Tibial artery (tissue), 4 donors: Measurements from ENCODE around the gene HSPA12B.

ENCODE experiments used
- DNase-seq, 2 donors: peaks; one replicate each; pipeline ENCODE4 v3.0.0-alpha.2; 2019
- H3K27ac ChIP-seq, 2 donors: fragments of 200-600 bp; sonication (generic) in 1 of 2; 1 replicate in 1 of 2; 2 replicates in 1 of 2; pipeline ENCODE4 v1.5.1; 2018 to 2019; ENCODE audit warnings: mild to moderate bottlenecking in 1 of 2
- H3K27me3 ChIP-seq, 2 donors: fragments of 200-600 bp; sonication (generic) in 1 of 2; one replicate each; pipeline versions ENCODE4 v1.5.1 to v1.6.0; 2016 to 2019
- H3K36me3 ChIP-seq, 3 donors: fragments of 200-600 bp; sonication (generic) in 2 of 3; one replicate each; pipeline ENCODE4 v1.5.1; 2016 to 2019; ENCODE audit warnings: mild to moderate bottlenecking in 2 of 3
- H3K4me1 ChIP-seq, 4 donors: fragments of 200-600 bp; sonication (generic) in 2 of 4; 1 replicate in 3 of 4; 2 replicates in 1 of 4; pipeline ENCODE4 v1.5.1; 2016 to 2019
- H3K4me3 ChIP-seq, 2 donors: fragments of 200-600 bp; sonication (generic) in 1 of 2; 1 replicate in 1 of 2; 2 replicates in 1 of 2; pipeline ENCODE4 v1.5.1; 2018 to 2019; ENCODE audit warnings: mild to moderate bottlenecking in 2 of 2
- H3K9me3 ChIP-seq, 3 donors: fragments of 200-600 bp; sonication (generic) in 1 of 3; one replicate each; pipeline ENCODE4 v1.5.1; 2016 to 2019
- CTCF ChIP-seq, 2 experiments: fragments of 200-600 bp in 1 of 2; fragments of 450-650 bp in 1 of 2; IDR thresholded peaks; one replicate each; pipeline ENCODE4 v1.5.1; 2017 to 2019; ENCODE audit warnings: antibody characterized with exemption in 2 of 2, mild to moderate bottlenecking in 1 of 2, moderate library complexity in 1 of 2
- intact Hi-C: fragments of 100-400 bp; cut with DNase I; formaldehyde crosslinking; loops from one replicate; pipeline ENCODE4 v1.15.0; 2023; ENCODE audit warnings: low total_unique reads

The HSPA12B gene

GRCh38 chr20:3698591-3699001, 33.9 kb upstream of the HSPA12B start:
- intact Hi-C loops = no loop called here
- no peak overlapping the region for H3K27ac ChIP-seq
- no peak for TF ChIP-seq CTCF (IDR thresholded peaks at IDR 0.05)
- no peak for DNase-seq
- H3K9me3 ChIP-seq = peaks cover 0 to 9% (median 7%) of the 10 kb centered on the region in 3 donors
- no peaks in the 10 kb centered on the region for H3K4me1 ChIP-seq
- H3K4me3 ChIP-seq = no peak overlapping the region
- H3K27me3 ChIP-seq = no peaks in the 10 kb centered on the region
- H3K36me3 ChIP-seq = no peaks in the 10 kb centered on the region

GRCh38 chr20:3699037-3699436, 33.4 kb upstream of the HSPA12B start:
- Histone ChIP-seq H3K9me3 (peaks cover 0 to 9% (median 7%) of the 10 kb centered on the region in 3 donors), H3K4me1 (no peaks in the 10 kb centered on the region), H3K27ac (no peak overlapping the region), H3K4me3 (no peak overlapping the region), H3K27me3 (no peaks in the 10 kb centered on the region), H3K36me3 (no peaks in the 10 kb centered on the region)
- DNase-seq = no peak
- intact Hi-C loops = no loop called here
- TF ChIP-seq CTCF (IDR thresholded peaks at IDR 0.05) = no peak

- Histone ChIP-seq H3K27me3 (no peaks in the 10 kb centered on the region), H3K4me3 (no peak overlapping the region), H3K36me3 (no peaks in the 10 kb centered on the region), H3K9me3 (peaks cover 0 to 7% (median 5%) of the 10 kb centered on the region in 3 donors), H3K4me1 (peaks cover 0 to under 1% (median 0%) of the 10 kb centered on the region in 4 donors), H3K27ac (no peak overlapping the region)
- intact Hi-C loops = no loop called here
- no peak for DNase-seq
- no peak for TF ChIP-seq CTCF (IDR thresholded peaks at IDR 0.05)
Observed at GRCh38 chr20:3701061-3701998, 31.2 kb upstream of the HSPA12B start.

GRCh38 chr20:3702611-3703391, 29.7 kb upstream of the HSPA12B start:
- Histone ChIP-seq H3K4me3 (no peak overlapping the region), H3K36me3 (no peaks in the 10 kb centered on the region), H3K9me3 (no peaks in the 10 kb centered on the region), H3K27ac (no peak overlapping the region), H3K4me1 (peaks cover 0 to 14% (median 11%) of the 10 kb centered on the region in 4 donors), H3K27me3 (no peaks in the 10 kb centered on the region)
- DNase-seq = no peak
- intact Hi-C loops = no loop called here
- TF ChIP-seq CTCF (IDR thresholded peaks at IDR 0.05) = no peak

- DNase-seq = no peak
- intact Hi-C loops = no loop called here
- Histone ChIP-seq H3K27me3 (no peaks in the 10 kb centered on the region), H3K4me1 (peaks cover 0 to 14% (median 11%) of the 10 kb centered on the region in 4 donors), H3K36me3 (no peaks in the 10 kb centered on the region), H3K9me3 (no peaks in the 10 kb centered on the region), H3K27ac (no peak overlapping the region), H3K4me3 (no peak overlapping the region)
- TF ChIP-seq CTCF (IDR thresholded peaks at IDR 0.05) = no peak
Observed at GRCh38 chr20:3704087-3704486, 28.4 kb upstream of the HSPA12B start.
